GM21360 (cell line): Measurements from ENCODE around the gene PCMTD2.
"Not testable (repeated sequence)": the region's sequence is repeated elsewhere in the genome, so short reads cannot be mapped to it uniquely, and the experiment has no call there.

Experiments
- ATAC-seq: cut with Tn5 transposase; IDR thresholded peaks from one replicate; pipeline ENCODE4 v1.9.1; 2021; ENCODE audit warnings: mild to moderate bottlenecking, moderate library complexity; ENCODE audit not compliant: unreplicated experiment

PCMTD2 gene

GRCh38 chr20:64285579-64286446, 30.3 kb downstream of the PCMTD2 start:
- ATAC-seq: peak; percentile 93

- not testable (repeated sequence) for ATAC-seq
These were observed 31.1 kb downstream of the PCMTD2 start for GRCh38 chr20:64286447-64287263.

GRCh38 chr20:64287264-64287590, 31.7 kb downstream of the PCMTD2 start:
- not testable (repeated sequence) for ATAC-seq

- ATAC-seq: not testable (repeated sequence)
These were observed 36.6 kb downstream of the PCMTD2 start for GRCh38 chr20:64292167-64292566.

- not testable (repeated sequence) for ATAC-seq
These were observed 47.5 kb downstream of the PCMTD2 start for GRCh38 chr20:64303086-64303485.

GRCh38 chr20:64313761-64314160, 58.2 kb downstream of the PCMTD2 start:
- ATAC-seq: not testable (repeated sequence)

GRCh38 chr20:64315381-64315780, 59.8 kb downstream of the PCMTD2 start:
- not testable (repeated sequence) for ATAC-seq

GRCh38 chr20:64315884-64316283, 60.3 kb downstream of the PCMTD2 start:
- not testable (repeated sequence) for ATAC-seq

GRCh38 chr20:64316415-64317083, 61.0 kb downstream of the PCMTD2 start:
- not testable (repeated sequence) for ATAC-seq

- not testable (repeated sequence) for ATAC-seq
These were observed 61.8 kb downstream of the PCMTD2 start for GRCh38 chr20:64317331-64317730.

GRCh38 chr20:64318056-64318455, 62.5 kb downstream of the PCMTD2 start:
- ATAC-seq: not testable (repeated sequence)

- ATAC-seq: not testable (repeated sequence)
These were observed 66.7 kb downstream of the PCMTD2 start for GRCh38 chr20:64322031-64322789.
